HepG2 (cell line): ENCODE data around the gene FBXO11. TPM values are rescaled to one million over a fixed set of nuclear protein-coding genes. Genes with fewer than 3 reads are reported as not detected.

Source experiments
- ATAC-seq: fragments of 200-7000 bp; cut with Tn5 transposase; 3 replicates; pipeline ENCODE4 v1.9.1; 2020; ENCODE audit warnings: mild to moderate bottlenecking, moderate library complexity
- BruUV-seq: library from RNA; stranded (reverse); fragments of 400-500 nt; replicated peaks from 2 replicates; lab custom pipeline; 2021; lab: Mats Ljungman, UMichigan
- CTCF ChIA-PET: fragments of 300-600 bp; formaldehyde crosslinking; extraction: SDS; loops from one replicate; lab custom pipeline; 2021; ENCODE audit warnings: low total read pairs, inconsistent platforms, low intra/inter-chr PET ratio; lab: Yijun Ruan, JAX
- POLR2A ChIA-PET: fragments of 350-600 bp; sonication (Branson Sonifier 250); formaldehyde crosslinking; loops from one replicate; lab custom pipeline; 2020; ENCODE audit warnings: antibody characterized with exemption, inconsistent platforms; lab: Yijun Ruan, JAX
- DNase-seq: peaks from one replicate; pipeline ENCODE4 v3.0.0-alpha.2; 2015; ENCODE audit warnings: low spot score
- FAIRE-seq: peaks from 3 replicates; lab custom pipeline; 2011; peaks lifted over from hg19 to GRCh38; lab: Jason Lieb, UNC
- H2AFZ ChIP-seq: one replicate; pipeline ENCODE4 v1.6.1; 2011; ENCODE audit warnings: low read length, inconsistent platforms
- H3K27ac ChIP-seq: fragments of 300-600 bp; 3 replicates; pipeline ENCODE4 v1.8.0; 2011; ENCODE audit warnings: mixed run types, mild to moderate bottlenecking, mixed read lengths, low read length, inconsistent platforms; ENCODE audit not compliant: insufficient read depth; ENCODE audit errors: extremely low read length
- H3K27me3 ChIP-seq, 2 experiments: fragments of 200-600 bp in 1 of 2; 2 replicates in 1 of 2; 3 replicates in 1 of 2; pipeline versions ENCODE4 v1.6.0 to v1.8.0; 2011; ENCODE audit warnings: low read length in 2 of 2, mild to moderate bottlenecking in 2 of 2, moderate library complexity in 2 of 2, inconsistent platforms in 1 of 2; ENCODE audit not compliant: insufficient read depth in 2 of 2, control insufficient read depth in 1 of 2
- H3K36me3 ChIP-seq, 2 experiments: fragments of 200-600 bp in 1 of 2; replicated peaks in 1 of 2; 2 replicates in 1 of 2; 3 replicates in 1 of 2; pipeline versions ENCODE4 v1.5.1 to v1.8.0; 2011; ENCODE audit warnings: low read length in 2 of 2, inconsistent platforms in 1 of 2; ENCODE audit not compliant: insufficient read depth in 2 of 2, control insufficient read depth in 1 of 2
- H3K4me1 ChIP-seq: 2 replicates; pipeline ENCODE4 v1.5.1; 2012; ENCODE audit warnings: low read length, inconsistent platforms; ENCODE audit not compliant: insufficient read depth
- H3K4me2 ChIP-seq: 2 replicates; pipeline ENCODE4 v1.6.0; 2011; ENCODE audit warnings: low read depth, low read length, inconsistent platforms
- H3K4me3 ChIP-seq, 3 experiments: fragments of 200-600 bp in 1 of 3; sonication (generic), shearing (Covaris generic) in 1 of 3; replicated peaks in 1 of 3; 2 replicates each; pipeline ENCODE4 v1.5.1; 2011 to 2016; ENCODE audit warnings: low read length in 3 of 3, inconsistent platforms in 2 of 3, low read depth in 2 of 3, mild to moderate bottlenecking in 2 of 3, control low read depth in 1 of 3, mixed read lengths in 1 of 3; ENCODE audit not compliant: insufficient read depth in 1 of 3
- H3K79me2 ChIP-seq: one replicate; pipeline ENCODE4 v1.6.1; 2011; ENCODE audit warnings: low read length, inconsistent platforms; ENCODE audit not compliant: insufficient read depth
- H3K9ac ChIP-seq: 2 replicates; pipeline ENCODE4 v1.6.0; 2011; ENCODE audit warnings: mild to moderate bottlenecking, low read depth, low read length, inconsistent platforms; ENCODE audit not compliant: insufficient read depth
- H3K9me3 ChIP-seq: 2 replicates; pipeline ENCODE4 v1.5.1; 2012; ENCODE audit warnings: mild to moderate bottlenecking, low read length
- H4K20me1 ChIP-seq: 2 replicates; pipeline ENCODE4 v1.6.0; 2011; ENCODE audit warnings: inconsistent platforms, mild to moderate bottlenecking, low read length, moderate library complexity; ENCODE audit not compliant: insufficient read depth
- GATA4 ChIP-seq: sonication (generic); IDR thresholded peaks from 2 replicates; pipeline ENCODE4 v1.6.1; 2016; ENCODE audit warnings: antibody characterized with exemption, low read depth, borderline replicate concordance
- MATR3 ChIP-seq: sonication (generic); formaldehyde crosslinking; IDR thresholded peaks from 2 replicates; pipeline ENCODE4 v1.4.0; 2020; ENCODE audit warnings: missing genetic modification reagents
- STAT5B ChIP-seq: sonication (generic); formaldehyde crosslinking; IDR thresholded peaks from 2 replicates; pipeline ENCODE4 v1.4.0; 2020; ENCODE audit warnings: missing genetic modification reagents
- ZNF281 ChIP-seq: sonication (generic); formaldehyde crosslinking; IDR thresholded peaks from 2 replicates; pipeline ENCODE4 v1.4.0; 2020; ENCODE audit warnings: missing genetic modification reagents, borderline replicate concordance
- ZNF577 ChIP-seq: sonication (generic); formaldehyde crosslinking; IDR thresholded peaks from 2 replicates; pipeline ENCODE4 v1.4.0; 2020; ENCODE audit warnings: mild to moderate bottlenecking, low read depth, missing genetic modification reagents, borderline replicate concordance
- ZNF616 ChIP-seq: sonication (generic); formaldehyde crosslinking; IDR thresholded peaks from 2 replicates; pipeline ENCODE4 v1.5.0; 2020; ENCODE audit warnings: low read depth, mild to moderate bottlenecking, missing genetic modification reagents
- ZNF703 ChIP-seq: sonication (generic); formaldehyde crosslinking; IDR thresholded peaks from 2 replicates; pipeline ENCODE4 v1.5.1; 2020; ENCODE audit warnings: missing genetic modification reagents, mild to moderate bottlenecking, moderate library complexity, borderline replicate concordance
- WGBS: methylation state at CpG from one replicate; pipeline ENCODE4 v1.1.6; 2017; ENCODE audit warnings: low lambda C conversion rate; 5-methylcytosine and 5-hydroxymethylcytosine counted together
- in situ Hi-C: cut with HindIII; loops from 2 replicates; pipeline ENCODE4 v1.10.0; 2017; ENCODE audit warnings: low pct_unique_long_range_greater_than_20kb; ENCODE audit not compliant: extremely low pct_ligation_motif_present
- intact Hi-C: fragments of 100-400 bp; cut with micrococcal nuclease; formaldehyde crosslinking; loops from one replicate; pipeline ENCODE4 v1.10.0; 2022; ENCODE audit not compliant: unreplicated experiment
- polyA plus RNA-seq, 8 experiments: library from polyadenylated mRNA; depleted of rRNA in 3 of 8; stranded (reverse) in 7 of 8; unstranded in 1 of 8; fragments of >200 nt; fragmentation: Illumina TruSeq in 4 of 8; extraction: Trizol in 4 of 8; gene quantifications; 2 replicates each; pipeline versions ENCODE4 v1.2.1 to v1.2.3, GENCODE V29; 2011 to 2016; ENCODE audit warnings: low read depth in 4 of 8, missing spikeins in 1 of 8, mixed read lengths in 1 of 8; ENCODE audit not compliant: insufficient read depth in 1 of 8
- total RNA-seq, 5 experiments: library from RNA; depleted of rRNA; stranded (reverse); fragments of >200 nt; fragmentation: Illumina TruSeq; extraction: Trizol; gene quantifications; 2 replicates each; pipeline ENCODE4 v1.2.3, GENCODE V29; 2016; ENCODE audit warnings: low read depth in 1 of 5
- TF ChIP-seq, protein P1 (sequence below): sonication (generic); formaldehyde crosslinking; IDR thresholded peaks from one replicate; pipeline ENCODE4 v1.5.1; 2020; ENCODE audit warnings: mild to moderate bottlenecking, missing genetic modification reagents; ENCODE audit errors: not compliant biosample characterization
- TF ChIP-seq, protein P2 (sequence below): sonication (generic); formaldehyde crosslinking; IDR thresholded peaks from 2 replicates; pipeline ENCODE4 v1.5.1; 2020; ENCODE audit warnings: missing genetic modification reagents, mild to moderate bottlenecking, borderline replicate concordance
- TF ChIP-seq, protein P3 (sequence below), 2 experiments: fragments of 450-650 bp in 1 of 2; sonication (generic) in 1 of 2; formaldehyde crosslinking; IDR thresholded peaks; 2 replicates each; pipeline versions ENCODE4 v1.5.0 to v1.8.0; 2020 to 2022; ENCODE audit warnings: mild to moderate bottlenecking in 1 of 2, missing genetic modification reagents in 1 of 2

The FBXO11 gene
- total and polyA plus RNA-seq, 2 of the 13 experiments (the other 11 are each of a cell fraction or from before 2014, with no cell fraction given): 27.9 to 47.6 TPM

DNA sequence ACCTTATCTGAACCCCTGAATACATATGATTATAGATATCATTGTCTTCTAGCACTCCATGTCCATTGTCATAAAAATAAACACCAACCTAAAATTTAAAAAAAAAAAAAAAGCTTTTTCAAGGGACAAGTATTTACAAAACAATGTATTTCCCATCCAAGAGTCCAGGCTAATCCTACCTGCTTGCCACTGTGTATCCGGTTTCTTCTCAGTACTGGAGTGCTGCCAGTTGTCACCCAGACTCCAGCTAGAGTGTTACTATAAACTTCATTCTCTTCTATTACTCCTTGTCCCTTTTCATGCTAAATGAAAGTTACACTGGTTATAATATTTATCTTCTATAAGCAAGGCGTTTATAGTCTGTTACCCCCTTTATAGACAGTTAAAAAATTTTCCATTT lies 87.5 kb downstream of the FBXO11 start:
- DNase-seq: no peak
- ChIA-PET POLR2A (no interaction called here), CTCF (no interaction called here)
- in situ Hi-C loops (no loop called here), intact Hi-C loops (no loop called here)
- no peaks in the 10 kb centered on the region for H3K9me3 ChIP-seq
- no peaks in the 10 kb centered on the region for H4K20me1 ChIP-seq
- no peaks in the 10 kb centered on the region for H3K27me3 ChIP-seq
- H3K27ac ChIP-seq: no peak overlapping the region
- WGBS: 98% methylated on average over 2 of the region's 2 CpGs
- peaks cover 16 to 82% of the 10 kb centered on the region in 2 experiments for H3K36me3 ChIP-seq
- H3K4me3 ChIP-seq: no peak overlapping the region
- no peak for FAIRE-seq
- no peaks in the 10 kb centered on the region for H3K4me1 ChIP-seq
- no peak overlapping the region for H3K4me2 ChIP-seq
- no TSS peak for BruUV-seq
- no peak overlapping the region for H2AFZ ChIP-seq
- H3K9ac ChIP-seq: no peak overlapping the region
- no peak for ATAC-seq
- no peaks in the 10 kb centered on the region for H3K79me2 ChIP-seq
- TF ChIP-seq MATR3 (CRISPR knock-in tag) (no peak), GATA4 (no peak), ZNF577 (CRISPR knock-in tag) (no peak), ZNF281 (CRISPR knock-in tag) (no peak), ZNF703 (CRISPR knock-in tag) (no peak), ZNF616 (CRISPR knock-in tag) (no peak), STAT5B (no peak)
- TF ChIP-seq, protein P1, sequence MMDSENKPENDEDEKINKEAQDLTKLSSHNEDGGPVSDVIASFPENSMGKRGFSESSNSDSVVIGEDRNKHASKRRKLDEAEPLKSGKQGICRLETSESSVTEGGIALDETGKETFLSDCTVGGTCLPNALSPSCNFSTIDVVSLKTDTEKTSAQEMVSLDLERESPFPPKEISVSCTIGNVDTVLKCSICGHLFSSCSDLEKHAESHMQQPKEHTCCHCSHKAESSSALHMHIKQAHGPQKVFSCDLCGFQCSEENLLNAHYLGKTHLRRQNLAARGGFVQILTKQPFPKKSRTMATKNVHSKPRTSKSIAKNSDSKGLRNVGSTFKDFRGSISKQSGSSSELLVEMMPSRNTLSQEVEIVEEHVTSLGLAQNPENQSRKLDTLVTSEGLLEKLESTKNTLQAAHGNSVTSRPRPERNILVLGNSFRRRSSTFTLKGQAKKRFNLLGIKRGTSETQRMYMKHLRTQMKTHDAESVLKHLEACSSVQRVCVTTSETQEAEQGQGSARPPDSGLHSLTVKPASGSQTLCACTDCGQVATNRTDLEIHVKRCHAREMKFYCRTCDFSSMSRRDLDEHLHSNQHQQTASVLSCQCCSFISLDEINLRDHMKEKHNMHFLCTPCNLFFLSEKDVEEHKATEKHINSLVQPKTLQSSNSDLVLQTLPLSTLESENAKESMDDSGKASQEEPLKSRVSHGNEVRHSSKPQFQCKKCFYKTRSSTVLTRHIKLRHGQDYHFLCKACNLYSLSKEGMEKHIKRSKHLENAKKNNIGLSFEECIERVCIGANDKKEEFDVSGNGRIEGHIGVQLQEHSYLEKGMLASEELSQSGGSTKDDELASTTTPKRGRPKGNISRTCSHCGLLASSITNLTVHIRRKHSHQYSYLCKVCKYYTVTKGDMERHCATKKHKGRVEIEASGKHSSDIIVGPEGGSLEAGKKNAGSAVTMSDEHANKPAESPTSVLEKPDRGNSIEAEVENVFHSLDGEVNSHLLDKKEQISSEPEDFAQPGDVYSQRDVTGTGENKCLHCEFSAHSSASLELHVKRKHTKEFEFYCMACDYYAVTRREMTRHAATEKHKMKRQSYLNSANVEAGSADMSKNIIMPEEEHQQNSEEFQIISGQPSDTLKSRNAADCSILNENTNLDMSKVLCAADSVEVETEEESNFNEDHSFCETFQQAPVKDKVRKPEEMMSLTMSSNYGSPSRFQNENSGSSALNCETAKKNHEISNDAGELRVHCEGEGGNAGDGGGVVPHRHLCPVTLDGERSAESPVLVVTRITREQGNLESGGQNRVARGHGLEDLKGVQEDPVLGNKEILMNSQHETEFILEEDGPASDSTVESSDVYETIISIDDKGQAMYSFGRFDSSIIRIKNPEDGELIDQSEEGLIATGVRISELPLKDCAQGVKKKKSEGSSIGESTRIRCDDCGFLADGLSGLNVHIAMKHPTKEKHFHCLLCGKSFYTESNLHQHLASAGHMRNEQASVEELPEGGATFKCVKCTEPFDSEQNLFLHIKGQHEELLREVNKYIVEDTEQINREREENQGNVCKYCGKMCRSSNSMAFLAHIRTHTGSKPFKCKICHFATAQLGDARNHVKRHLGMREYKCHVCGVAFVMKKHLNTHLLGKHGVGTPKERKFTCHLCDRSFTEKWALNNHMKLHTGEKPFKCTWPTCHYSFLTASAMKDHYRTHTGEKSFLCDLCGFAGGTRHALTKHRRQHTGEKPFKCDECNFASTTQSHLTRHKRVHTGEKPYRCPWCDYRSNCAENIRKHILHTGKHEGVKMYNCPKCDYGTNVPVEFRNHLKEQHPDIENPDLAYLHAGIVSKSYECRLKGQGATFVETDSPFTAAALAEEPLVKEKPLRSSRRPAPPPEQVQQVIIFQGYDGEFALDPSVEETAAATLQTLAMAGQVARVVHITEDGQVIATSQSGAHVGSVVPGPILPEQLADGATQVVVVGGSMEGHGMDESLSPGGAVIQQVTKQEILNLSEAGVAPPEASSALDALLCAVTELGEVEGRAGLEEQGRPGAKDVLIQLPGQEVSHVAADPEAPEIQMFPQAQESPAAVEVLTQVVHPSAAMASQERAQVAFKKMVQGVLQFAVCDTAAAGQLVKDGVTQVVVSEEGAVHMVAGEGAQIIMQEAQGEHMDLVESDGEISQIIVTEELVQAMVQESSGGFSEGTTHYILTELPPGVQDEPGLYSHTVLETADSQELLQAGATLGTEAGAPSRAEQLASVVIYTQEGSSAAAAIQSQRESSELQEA (CRISPR knock-in tag): no peak
- TF ChIP-seq, protein P2, sequence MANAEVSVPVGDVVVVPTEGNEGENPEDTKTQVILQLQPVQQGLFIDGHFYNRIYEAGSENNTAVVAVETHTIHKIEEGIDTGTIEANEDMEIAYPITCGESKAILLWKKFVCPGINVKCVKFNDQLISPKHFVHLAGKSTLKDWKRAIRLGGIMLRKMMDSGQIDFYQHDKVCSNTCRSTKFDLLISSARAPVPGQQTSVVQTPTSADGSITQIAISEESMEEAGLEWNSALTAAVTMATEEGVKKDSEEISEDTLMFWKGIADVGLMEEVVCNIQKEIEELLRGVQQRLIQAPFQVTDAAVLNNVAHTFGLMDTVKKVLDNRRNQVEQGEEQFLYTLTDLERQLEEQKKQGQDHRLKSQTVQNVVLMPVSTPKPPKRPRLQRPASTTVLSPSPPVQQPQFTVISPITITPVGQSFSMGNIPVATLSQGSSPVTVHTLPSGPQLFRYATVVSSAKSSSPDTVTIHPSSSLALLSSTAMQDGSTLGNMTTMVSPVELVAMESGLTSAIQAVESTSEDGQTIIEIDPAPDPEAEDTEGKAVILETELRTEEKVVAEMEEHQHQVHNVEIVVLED (CRISPR knock-in tag): no peak
- TF ChIP-seq, protein P3, sequence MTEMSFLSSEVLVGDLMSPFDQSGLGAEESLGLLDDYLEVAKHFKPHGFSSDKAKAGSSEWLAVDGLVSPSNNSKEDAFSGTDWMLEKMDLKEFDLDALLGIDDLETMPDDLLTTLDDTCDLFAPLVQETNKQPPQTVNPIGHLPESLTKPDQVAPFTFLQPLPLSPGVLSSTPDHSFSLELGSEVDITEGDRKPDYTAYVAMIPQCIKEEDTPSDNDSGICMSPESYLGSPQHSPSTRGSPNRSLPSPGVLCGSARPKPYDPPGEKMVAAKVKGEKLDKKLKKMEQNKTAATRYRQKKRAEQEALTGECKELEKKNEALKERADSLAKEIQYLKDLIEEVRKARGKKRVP (CRISPR knock-in tag; IDR thresholded peaks at IDR 0.05): no peak
